ENCODE measurements around the gene ROR1. TPM values are rescaled to one million over a fixed set of nuclear protein-coding genes. Genes with fewer than 3 reads are reported as not detected.

Gene ROR1
- total and polyA plus RNA-seq, 12 donors = 2.9 to 36.2 (median 15.3) TPM

DNA sequence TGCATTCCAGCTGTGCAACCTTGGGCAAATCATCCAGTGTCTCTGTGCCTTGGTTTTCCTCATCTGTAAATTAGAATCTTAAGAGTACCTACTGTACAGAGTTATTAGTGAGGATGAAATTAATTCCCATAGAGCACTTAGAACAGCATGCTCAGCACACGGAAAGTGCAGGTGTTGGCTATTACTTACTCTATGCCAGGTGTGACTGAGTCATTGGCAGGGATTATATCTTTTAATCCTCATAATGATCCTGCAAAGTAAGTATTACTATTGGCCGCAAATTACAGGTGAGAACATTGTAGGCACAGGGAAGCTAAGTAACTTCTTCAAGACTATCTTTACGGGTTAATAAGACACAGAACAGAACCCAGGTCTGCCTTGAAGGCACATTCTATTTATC lies 423.3 kb downstream of the ROR1 start:
- 94% methylated on average over 3 of the region's 3 CpGs for WGBS, 2 donors
- TF ChIP-seq, protein P1, sequence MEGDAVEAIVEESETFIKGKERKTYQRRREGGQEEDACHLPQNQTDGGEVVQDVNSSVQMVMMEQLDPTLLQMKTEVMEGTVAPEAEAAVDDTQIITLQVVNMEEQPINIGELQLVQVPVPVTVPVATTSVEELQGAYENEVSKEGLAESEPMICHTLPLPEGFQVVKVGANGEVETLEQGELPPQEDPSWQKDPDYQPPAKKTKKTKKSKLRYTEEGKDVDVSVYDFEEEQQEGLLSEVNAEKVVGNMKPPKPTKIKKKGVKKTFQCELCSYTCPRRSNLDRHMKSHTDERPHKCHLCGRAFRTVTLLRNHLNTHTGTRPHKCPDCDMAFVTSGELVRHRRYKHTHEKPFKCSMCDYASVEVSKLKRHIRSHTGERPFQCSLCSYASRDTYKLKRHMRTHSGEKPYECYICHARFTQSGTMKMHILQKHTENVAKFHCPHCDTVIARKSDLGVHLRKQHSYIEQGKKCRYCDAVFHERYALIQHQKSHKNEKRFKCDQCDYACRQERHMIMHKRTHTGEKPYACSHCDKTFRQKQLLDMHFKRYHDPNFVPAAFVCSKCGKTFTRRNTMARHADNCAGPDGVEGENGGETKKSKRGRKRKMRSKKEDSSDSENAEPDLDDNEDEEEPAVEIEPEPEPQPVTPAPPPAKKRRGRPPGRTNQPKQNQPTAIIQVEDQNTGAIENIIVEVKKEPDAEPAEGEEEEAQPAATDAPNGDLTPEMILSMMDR (IDR thresholded peaks at IDR 0.05) = no peak

DNA sequence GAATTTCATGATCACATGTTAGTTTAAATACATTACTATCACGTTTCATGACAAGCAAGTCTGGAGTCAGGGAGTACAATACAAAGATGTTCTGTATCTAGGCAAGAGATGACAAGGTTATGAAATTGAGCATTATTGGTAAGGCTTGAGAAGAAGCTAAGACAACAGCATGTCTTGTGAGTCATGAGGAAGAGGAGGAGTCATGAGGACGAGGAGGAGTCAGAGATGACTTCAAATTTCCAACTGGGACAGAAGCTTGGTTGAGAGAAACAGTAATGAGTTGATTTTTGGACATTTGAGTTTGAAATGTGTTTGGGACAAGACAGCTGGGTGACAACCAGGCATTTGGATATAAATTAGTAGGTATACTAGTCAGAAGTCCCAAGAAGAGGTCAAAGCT lies 425.3 kb downstream of the ROR1 start:
- Histone ChIP-seq H3K4me3 (no peak overlapping the region), H3K27ac (no peak overlapping the region), H3K27me3 (no peaks in the 10 kb centered on the region), H3K4me1 (peaks cover 0 to 26% (median 8%) of the 10 kb centered on the region in 9 donors), H3K9me3 (no peaks in the 10 kb centered on the region), H3K36me3 (no peaks in the 10 kb centered on the region)
- TF ChIP-seq, protein P1 (IDR thresholded peaks at IDR 0.05) = no peak
- WGBS, 2 donors = 60 to 65% methylated on average over 2 of the region's 2 CpGs
- ATAC-seq = no peak
- no peak for DNase-seq
- intact Hi-C loops (cut with DNase I) = no loop called here

More for the DNA sequence above, 423.3 kb downstream of the ROR1 start:
- Histone ChIP-seq H3K27me3 (no peaks in the 10 kb centered on the region), H3K4me1 (peaks cover 0 to 26% (median 8%) of the 10 kb centered on the region in 9 donors), H3K9me3 (no peaks in the 10 kb centered on the region), H3K4me3 (no peak overlapping the region), H3K36me3 (no peaks in the 10 kb centered on the region), H3K27ac (peak overlapping the region in 1 of 10 donors; percentile 71)
- intact Hi-C loops (cut with DNase I) = no loop called here
- no peak for ATAC-seq
- no peak for DNase-seq

DNA sequence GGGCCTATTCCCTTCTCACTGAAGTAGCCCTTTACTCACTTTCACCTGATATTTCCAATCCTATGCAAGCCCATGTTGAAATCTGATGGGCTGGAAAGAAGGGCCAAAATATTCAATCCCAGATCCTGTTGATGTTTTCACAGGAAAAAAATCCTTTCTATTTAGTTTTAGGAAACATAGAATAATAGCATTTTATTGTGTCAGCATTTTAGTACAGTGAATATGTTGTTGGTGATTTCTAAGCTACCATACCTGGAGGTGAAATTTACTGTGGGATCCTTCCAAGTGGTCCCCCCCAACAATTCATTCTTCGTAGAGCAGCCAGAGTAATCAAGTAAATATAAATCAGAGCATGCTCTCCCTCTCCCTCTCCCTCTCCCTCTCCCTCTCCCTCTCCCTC lies 426.2 kb downstream of the ROR1 start:
- Histone ChIP-seq H3K27me3 (peaks cover 0 to 6% (median 0%) of the 10 kb centered on the region in 7 donors), H3K36me3 (no peaks in the 10 kb centered on the region), H3K27ac (no peak overlapping the region), H3K4me3 (no peak overlapping the region), H3K9me3 (no peaks in the 10 kb centered on the region), H3K4me1 (peaks cover 0 to 17% (median 8%) of the 10 kb centered on the region in 9 donors)
- TF ChIP-seq, protein P1 (IDR thresholded peaks at IDR 0.05) = no peak
- no peak for ATAC-seq
- no peak for DNase-seq
- 33 to 47% methylated on average over 1 of the region's 1 CpG for WGBS, 2 donors
- intact Hi-C loops (cut with DNase I) = no loop called here

DNA sequence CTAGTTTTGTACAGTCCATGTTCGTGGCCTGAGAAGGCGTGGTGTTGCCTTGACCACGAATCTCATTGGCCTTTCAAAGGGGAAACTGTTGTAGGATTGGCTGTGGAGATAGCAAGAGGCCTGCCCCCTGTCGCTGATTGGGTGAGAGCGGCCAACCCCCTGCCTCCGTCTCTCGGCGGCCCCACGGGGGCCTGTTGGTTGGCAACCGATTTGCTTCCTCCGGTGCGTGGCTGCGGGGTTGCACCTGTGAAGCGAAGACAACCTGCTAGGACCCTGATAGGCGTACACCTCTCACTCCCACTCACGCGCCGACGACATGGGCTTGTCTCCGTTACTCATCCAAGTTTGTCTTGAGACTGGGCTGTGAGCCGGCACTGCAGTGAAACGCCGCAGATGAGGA lies 429.6 kb downstream of the ROR1 start, which contains the start of gene UBE2U:
Gene UBE2U (plus strand): TSS at position 204 of the 400 bp plus-strand sequence. CDS start 428 bp downstream, outside the sequence.
- Histone ChIP-seq H3K36me3 (no peaks in the 10 kb centered on the region), H3K4me3 (no peak within 1 kb of the TSS), H3K9me3 (no peaks in the 10 kb centered on the region), H3K4me1 (no peaks in the 10 kb centered on the region), H3K27ac (no peak within 1 kb of the TSS), H3K27me3 (peaks cover 0 to 18% (median 0%) of the 10 kb centered on the region in 7 donors)
- 93 to 95% methylated on average over 23 of the region's 23 CpGs for WGBS, 2 donors
- ATAC-seq = peak in 1 of 8 donors; percentile 49
- DNase-seq = no peak
- TF ChIP-seq, protein P1 (IDR thresholded peaks at IDR 0.05) = no peak
- intact Hi-C loops (cut with DNase I) = no loop called here

Data from heart right ventricle (tissue), 16 donors.